GM12801 (cell line): Measurements from ENCODE around the gene PCSK1N.

Source experiments
- TF ChIP-seq, protein P1 (sequence below): IDR thresholded peaks from one replicate; pipeline ENCODE4 v1.5.1; 2011; ENCODE audit warnings: control low read depth; ENCODE audit not compliant: insufficient read length; ENCODE audit errors: extremely low read depth

PCSK1N gene

GRCh38 chrX:48789366-48790220 is 45.8 kb downstream of the PCSK1N start:
- TF ChIP-seq, protein P1, sequence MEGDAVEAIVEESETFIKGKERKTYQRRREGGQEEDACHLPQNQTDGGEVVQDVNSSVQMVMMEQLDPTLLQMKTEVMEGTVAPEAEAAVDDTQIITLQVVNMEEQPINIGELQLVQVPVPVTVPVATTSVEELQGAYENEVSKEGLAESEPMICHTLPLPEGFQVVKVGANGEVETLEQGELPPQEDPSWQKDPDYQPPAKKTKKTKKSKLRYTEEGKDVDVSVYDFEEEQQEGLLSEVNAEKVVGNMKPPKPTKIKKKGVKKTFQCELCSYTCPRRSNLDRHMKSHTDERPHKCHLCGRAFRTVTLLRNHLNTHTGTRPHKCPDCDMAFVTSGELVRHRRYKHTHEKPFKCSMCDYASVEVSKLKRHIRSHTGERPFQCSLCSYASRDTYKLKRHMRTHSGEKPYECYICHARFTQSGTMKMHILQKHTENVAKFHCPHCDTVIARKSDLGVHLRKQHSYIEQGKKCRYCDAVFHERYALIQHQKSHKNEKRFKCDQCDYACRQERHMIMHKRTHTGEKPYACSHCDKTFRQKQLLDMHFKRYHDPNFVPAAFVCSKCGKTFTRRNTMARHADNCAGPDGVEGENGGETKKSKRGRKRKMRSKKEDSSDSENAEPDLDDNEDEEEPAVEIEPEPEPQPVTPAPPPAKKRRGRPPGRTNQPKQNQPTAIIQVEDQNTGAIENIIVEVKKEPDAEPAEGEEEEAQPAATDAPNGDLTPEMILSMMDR = no peak

DNA sequence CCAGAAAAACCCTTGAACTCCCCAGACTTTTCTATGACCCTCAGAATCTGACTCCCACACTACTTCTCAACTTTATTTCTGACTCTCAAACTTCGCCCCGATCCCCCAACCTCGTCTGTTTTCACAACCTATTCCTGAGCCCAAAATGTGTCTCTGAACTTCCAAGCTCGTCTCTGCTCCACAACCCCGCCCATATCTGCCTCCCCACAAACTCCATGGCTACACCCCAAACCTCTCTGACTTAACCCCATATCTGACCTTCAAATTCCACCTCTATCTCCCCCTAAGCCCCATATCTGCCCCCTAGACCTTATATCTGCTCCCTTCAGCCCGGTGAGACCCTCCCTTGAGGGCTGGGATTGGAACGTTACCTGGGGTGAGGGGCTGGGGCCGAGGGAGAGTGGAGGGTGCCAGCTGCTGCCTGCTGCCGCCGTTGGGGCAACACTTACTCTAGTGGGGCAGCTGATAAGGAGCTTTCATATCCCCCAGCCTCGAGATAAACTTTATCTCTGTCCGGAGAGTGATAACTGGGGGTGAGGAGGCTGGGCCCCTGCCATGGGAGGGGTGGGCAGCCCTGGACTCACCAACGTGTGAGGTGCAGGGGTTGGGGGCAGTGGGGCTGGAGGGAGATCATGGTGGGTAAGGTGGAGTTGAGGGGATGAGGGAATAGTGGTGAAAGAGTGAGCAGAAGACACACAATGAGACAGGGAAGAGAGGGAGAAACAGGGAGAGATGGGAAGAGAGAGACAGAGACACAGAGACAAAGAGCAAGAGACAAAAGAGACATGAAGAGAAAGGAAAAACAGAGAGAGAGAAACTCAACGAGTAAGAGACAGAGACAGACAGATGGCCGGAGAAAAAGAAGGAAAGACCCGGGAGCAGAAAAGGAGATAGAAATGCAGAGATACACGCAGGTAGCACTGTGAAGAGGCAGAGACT is 47.6 kb downstream of the PCSK1N start:
- TF ChIP-seq, protein P1 = no peak

GRCh38 chrX:48786825-48787504 is 48.4 kb downstream of the PCSK1N start:
- TF ChIP-seq, protein P1 = no peak

- TF ChIP-seq, protein P1 = no peak
Measured at GRCh38 chrX:48786341-48786800, 49.0 kb downstream of the PCSK1N start, which contains the start of gene GATA1. Gene GATA1, plus strand, starts transcription at chrX:48786590. Its CDS starts 4,520 bp downstream, at chrX:48791110.

GRCh38 chrX:48785540-48786214 is 49.7 kb downstream of the PCSK1N start:
- TF ChIP-seq, protein P1 = no peak

DNA sequence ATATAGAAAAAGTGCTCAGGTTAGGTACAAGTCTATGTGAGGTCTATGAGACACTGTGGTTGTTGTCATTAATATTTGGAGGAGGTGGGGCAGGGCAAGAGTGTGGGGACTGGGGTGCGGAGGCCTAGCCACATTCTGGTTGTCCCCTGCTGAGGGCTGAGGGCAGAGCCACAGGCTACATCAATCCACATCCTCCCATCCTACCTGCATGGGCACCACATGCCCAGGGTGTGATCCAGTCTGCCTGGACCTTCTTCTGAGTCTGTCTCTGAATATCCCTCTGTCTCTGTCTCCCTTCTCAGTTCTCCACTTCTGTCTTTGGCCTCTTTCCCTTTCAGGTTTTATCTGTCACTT is 50.2 kb downstream of the PCSK1N start:
- TF ChIP-seq, protein P1 = no peak

DNA sequence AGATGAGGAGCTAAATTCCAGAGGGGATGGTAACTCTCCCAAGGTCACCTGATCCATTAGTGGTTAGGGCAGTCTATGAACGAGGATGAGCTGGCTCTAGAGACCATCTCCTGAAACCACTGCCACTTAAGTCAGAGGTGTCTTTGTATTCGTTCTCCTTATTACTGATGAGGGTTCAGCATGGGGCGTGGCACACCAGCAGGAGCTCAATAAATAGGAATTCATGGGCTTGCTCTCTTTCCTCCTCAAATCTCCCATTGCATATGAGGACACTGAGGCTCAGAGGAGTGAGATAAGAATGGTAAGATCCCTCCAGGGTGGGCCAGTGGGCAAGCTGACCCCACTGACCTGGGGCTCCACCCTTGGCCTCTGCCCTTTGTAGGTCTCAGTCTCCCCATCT is 50.7 kb downstream of the PCSK1N start:
- TF ChIP-seq, protein P1 = no peak
